Endothelial cell (in vitro differentiated cells): ENCODE measurements around the gene HOXA3. TPM values are rescaled to one million over a fixed set of nuclear protein-coding genes. Genes with fewer than 3 reads are reported as not detected.

Source experiments
- DNase-seq: peaks from one replicate; pipeline ENCODE4 v3.0.0; 2021; ENCODE audit warnings: low spot score
- H3K27ac Mint-ChIP-seq: one replicate; pipeline ENCODE4 v1.8.0; 2021; ENCODE audit warnings: mixed read lengths, inconsistent platforms; ENCODE audit not compliant: unreplicated experiment
- H3K27me3 Mint-ChIP-seq: one replicate; pipeline ENCODE4 v1.8.0; 2021; ENCODE audit warnings: mild to moderate bottlenecking, moderate library complexity, mixed read lengths, inconsistent platforms; ENCODE audit not compliant: unreplicated experiment
- H3K36me3 Mint-ChIP-seq: one replicate; pipeline ENCODE4 v1.8.0; 2021; ENCODE audit warnings: mild to moderate bottlenecking, low read depth, mixed read lengths, inconsistent platforms; ENCODE audit not compliant: unreplicated experiment
- H3K4me1 Mint-ChIP-seq: one replicate; pipeline ENCODE4 v1.8.0; 2021; ENCODE audit warnings: mild to moderate bottlenecking, mixed read lengths, inconsistent platforms; ENCODE audit not compliant: unreplicated experiment
- H3K4me3 Mint-ChIP-seq: one replicate; pipeline ENCODE4 v1.8.0; 2021; ENCODE audit warnings: mild to moderate bottlenecking, mixed read lengths, inconsistent platforms; ENCODE audit not compliant: unreplicated experiment
- H3K9me3 Mint-ChIP-seq: one replicate; pipeline ENCODE4 v1.8.0; 2021; ENCODE audit warnings: mixed read lengths, inconsistent platforms; ENCODE audit not compliant: unreplicated experiment
- total RNA-seq: library from RNA; stranded (reverse); fragmentation: NEBNext Ultra II Directional; extraction: Animal tissue kit (Norgen Biotek cat#: 25700); gene quantifications from one replicate; pipeline ENCODE4 v1.2.1, GENCODE V29; 2021; ENCODE audit not compliant: unreplicated experiment
- TF ChIP-seq, protein P1 (sequence below): fragments of 200-600 bp; sonication (generic); IDR thresholded peaks from one replicate; pipeline ENCODE4 v1.5.0; 2021; ENCODE audit warnings: antibody characterized with exemption; ENCODE audit not compliant: unreplicated experiment

HOXA3 gene
- total RNA-seq, 1 donor from 2014 or later, result 0.13 TPM

DNA sequence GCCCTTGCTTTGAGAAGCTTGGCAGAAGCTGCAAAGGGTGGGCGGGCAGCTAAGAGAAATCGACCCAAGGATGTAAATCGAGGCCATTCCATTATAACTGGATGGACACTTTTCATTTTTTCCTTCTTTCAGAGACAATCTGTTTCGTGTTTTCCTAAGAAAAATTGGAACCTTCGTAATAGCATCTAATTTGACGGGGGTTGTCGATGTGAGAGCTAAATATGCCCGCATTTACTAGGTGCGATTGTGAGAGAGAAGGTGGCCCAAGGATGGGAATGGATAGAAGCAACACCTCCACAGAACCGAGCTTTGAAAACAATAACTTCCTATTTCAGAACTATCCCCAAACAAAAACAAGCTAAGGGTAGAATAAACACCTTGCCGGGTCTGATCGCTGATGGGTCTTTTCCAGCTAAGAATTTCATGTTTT is 21.0 kb downstream of the HOXA3 start:
- H3K4me1 Mint-ChIP-seq, result peaks cover 13% of the 10 kb centered on the region
- peaks cover 34% of the 10 kb centered on the region for H3K27me3 Mint-ChIP-seq
- DNase-seq, result no peak
- no peak overlapping the region for H3K27ac Mint-ChIP-seq
- no peaks in the 10 kb centered on the region for H3K36me3 Mint-ChIP-seq
- peak overlapping the region; percentile 43 for H3K4me3 Mint-ChIP-seq
- TF ChIP-seq, protein P1, sequence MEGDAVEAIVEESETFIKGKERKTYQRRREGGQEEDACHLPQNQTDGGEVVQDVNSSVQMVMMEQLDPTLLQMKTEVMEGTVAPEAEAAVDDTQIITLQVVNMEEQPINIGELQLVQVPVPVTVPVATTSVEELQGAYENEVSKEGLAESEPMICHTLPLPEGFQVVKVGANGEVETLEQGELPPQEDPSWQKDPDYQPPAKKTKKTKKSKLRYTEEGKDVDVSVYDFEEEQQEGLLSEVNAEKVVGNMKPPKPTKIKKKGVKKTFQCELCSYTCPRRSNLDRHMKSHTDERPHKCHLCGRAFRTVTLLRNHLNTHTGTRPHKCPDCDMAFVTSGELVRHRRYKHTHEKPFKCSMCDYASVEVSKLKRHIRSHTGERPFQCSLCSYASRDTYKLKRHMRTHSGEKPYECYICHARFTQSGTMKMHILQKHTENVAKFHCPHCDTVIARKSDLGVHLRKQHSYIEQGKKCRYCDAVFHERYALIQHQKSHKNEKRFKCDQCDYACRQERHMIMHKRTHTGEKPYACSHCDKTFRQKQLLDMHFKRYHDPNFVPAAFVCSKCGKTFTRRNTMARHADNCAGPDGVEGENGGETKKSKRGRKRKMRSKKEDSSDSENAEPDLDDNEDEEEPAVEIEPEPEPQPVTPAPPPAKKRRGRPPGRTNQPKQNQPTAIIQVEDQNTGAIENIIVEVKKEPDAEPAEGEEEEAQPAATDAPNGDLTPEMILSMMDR, result no peak
- no peaks in the 10 kb centered on the region for H3K9me3 Mint-ChIP-seq

DNA sequence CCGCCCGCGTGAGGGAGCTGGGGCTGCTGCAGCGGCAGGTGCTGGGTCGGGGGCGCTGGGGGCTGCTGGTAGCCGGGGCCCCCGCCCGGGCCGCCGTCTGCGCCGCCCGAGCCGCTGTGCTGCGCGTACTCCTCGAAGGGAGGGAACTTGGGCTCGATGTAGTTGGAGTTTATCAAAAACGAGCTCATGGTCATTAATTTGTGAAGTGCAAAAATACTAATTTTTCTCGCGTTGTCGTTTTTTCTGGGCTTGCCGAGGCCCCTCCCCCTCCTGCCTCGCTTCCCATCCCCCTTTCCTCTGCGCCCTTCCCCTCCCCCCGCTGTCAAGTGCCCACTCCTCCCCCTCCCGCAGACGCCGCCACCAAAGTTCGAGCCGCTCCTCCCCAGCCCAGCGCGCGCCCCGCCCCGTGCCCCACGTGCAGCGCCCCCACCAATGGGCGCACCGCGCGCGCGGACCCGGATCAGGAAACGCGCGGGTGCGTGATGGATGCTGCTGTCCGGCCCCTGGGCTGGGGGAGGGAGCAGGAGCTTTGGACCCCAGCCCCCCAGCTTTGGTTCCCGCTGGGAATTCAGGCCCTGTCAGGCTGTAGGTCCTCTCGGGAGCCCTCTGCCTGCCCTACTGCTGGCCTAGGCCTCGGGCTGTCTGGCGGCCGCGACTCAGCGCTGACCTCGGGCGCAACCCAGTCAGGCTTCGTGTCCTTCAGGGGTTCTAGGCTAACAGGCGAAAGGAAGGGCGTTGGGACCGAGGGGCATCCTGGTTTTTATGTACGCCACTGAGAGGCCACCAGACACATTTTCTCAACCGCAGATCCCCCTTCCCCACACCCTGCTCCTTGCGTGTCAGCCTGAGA is 21.6 kb downstream of the HOXA3 start, which contains the start of gene HOXA4:
HOXA4 (minus strand) TSS at position 218 of the 850 bp plus-strand sequence; CDS start at position 194, 24 bp downstream.
- no peaks in the 10 kb centered on the region for H3K9me3 Mint-ChIP-seq
- peaks cover 37% of the 10 kb centered on the region for H3K27me3 Mint-ChIP-seq
- TF ChIP-seq, protein P1, result no peak
- no peaks in the 10 kb centered on the region for H3K36me3 Mint-ChIP-seq
- peak; percentile 81 for DNase-seq
- H3K4me1 Mint-ChIP-seq, result peaks cover 11% of the 10 kb centered on the region
- peak within 1 kb of the TSS; percentile 43 for H3K4me3 Mint-ChIP-seq
- H3K27ac Mint-ChIP-seq, result no peak within 1 kb of the TSS

DNA sequence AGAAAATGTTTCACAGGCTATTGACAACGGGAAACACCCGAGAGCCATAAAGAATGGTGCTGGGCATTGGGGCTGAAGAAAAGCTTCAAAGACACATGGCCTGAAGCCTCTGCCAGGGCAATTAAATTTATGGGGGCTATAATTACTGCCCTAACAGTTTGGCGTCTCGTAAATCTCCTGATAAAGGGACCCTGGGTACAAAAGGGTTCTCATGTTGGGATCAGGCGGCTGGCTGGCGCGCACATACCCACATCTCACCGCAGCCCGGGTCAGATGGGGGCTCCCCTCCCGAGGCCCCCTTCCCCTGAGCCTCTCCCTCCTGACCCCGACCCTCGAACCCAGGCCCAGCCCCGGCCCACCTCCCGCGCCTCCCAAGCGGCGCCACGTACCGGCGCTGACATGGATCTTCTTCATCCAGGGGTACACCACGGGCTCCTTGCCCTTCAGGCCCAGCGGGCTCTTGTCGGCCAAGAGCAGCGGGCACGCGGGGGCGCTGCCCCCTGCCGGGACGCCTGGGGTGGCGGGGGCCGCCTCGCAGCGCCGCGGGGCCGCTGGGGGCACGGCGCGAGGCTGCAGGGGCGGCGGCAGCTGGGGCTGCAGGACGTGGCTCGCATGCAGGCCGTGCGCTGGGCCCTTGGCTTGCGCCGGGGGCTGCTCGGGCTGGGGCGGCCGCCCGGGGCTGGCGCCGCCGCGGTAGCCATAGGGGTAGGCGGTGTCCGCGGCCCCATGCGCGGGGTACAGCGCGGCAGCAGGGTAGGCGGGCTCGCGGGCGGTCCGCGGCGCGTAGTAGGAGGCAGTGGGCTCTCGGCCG is 22.4 kb downstream of the HOXA3 start:
- H3K4me1 Mint-ChIP-seq, result peaks cover 14% of the 10 kb centered on the region
- H3K9me3 Mint-ChIP-seq, result no peaks in the 10 kb centered on the region
- no peak for DNase-seq
- no peaks in the 10 kb centered on the region for H3K36me3 Mint-ChIP-seq
- H3K27me3 Mint-ChIP-seq, result peaks cover 40% of the 10 kb centered on the region
- H3K4me3 Mint-ChIP-seq, result no peak overlapping the region
- no peak overlapping the region for H3K27ac Mint-ChIP-seq
- TF ChIP-seq, protein P1, result no peak

DNA sequence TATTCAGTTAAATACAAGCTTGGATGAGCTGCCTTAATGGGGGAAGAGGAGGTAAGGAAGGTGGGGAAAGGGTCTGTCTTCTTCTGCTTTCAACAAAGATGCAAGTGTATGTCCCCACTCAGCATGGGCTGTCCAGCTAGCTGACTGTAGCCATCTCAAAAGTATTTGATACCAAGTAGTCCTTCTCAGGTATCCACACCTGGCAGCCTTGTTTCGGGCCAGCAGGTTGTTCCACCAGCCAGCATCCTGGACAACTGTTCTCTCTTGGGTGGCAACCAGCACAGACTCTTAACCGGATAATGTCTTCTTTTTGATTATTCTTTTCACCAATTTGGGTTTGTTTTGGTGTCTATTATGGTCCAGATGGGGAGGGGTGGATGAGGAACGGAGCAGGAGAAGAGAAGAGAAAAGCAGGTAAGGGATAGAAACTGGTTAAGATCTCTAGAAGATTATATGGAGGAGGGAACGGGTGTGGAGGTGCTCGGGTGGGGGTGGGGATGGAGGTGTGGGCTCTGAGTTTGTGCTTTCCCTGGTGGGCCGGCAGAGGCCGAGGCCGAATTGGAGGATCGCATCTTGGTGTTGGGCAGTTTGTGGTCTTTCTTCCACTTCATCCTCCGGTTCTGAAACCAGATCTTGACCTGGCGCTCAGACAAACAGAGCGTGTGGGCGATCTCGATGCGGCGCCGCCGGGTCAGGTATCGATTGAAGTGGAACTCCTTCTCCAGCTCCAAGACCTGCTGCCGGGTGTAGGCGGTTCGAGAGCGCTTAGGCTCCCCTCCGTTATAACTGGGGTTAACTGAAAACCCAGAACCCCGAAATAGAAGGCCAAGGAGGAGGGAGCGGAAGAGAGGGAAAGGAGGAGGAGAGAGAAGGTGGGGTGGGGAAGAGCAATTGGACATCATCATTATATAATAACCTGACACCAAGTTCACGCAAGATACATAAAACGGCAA is 23.3 kb downstream of the HOXA3 start:
- H3K27ac Mint-ChIP-seq, result no peak overlapping the region
- peaks cover 43% of the 10 kb centered on the region for H3K27me3 Mint-ChIP-seq
- DNase-seq, result no peak
- TF ChIP-seq, protein P1, result no peak
- H3K4me3 Mint-ChIP-seq, result no peak overlapping the region
- H3K9me3 Mint-ChIP-seq, result no peaks in the 10 kb centered on the region
- no peaks in the 10 kb centered on the region for H3K36me3 Mint-ChIP-seq
- H3K4me1 Mint-ChIP-seq, result peaks cover 20% of the 10 kb centered on the region
